Activated T-cell treated with anti-CD3 and anti-CD28 coated beads for 1 hour (primary cell): ENCODE results near the gene TARBP2.

Experiments used
- DNase-seq: peaks from one replicate; pipeline ENCODE4 v3.0.0-alpha.2; 2020; ENCODE audit warnings: low read depth

The TARBP2 gene

DNA sequence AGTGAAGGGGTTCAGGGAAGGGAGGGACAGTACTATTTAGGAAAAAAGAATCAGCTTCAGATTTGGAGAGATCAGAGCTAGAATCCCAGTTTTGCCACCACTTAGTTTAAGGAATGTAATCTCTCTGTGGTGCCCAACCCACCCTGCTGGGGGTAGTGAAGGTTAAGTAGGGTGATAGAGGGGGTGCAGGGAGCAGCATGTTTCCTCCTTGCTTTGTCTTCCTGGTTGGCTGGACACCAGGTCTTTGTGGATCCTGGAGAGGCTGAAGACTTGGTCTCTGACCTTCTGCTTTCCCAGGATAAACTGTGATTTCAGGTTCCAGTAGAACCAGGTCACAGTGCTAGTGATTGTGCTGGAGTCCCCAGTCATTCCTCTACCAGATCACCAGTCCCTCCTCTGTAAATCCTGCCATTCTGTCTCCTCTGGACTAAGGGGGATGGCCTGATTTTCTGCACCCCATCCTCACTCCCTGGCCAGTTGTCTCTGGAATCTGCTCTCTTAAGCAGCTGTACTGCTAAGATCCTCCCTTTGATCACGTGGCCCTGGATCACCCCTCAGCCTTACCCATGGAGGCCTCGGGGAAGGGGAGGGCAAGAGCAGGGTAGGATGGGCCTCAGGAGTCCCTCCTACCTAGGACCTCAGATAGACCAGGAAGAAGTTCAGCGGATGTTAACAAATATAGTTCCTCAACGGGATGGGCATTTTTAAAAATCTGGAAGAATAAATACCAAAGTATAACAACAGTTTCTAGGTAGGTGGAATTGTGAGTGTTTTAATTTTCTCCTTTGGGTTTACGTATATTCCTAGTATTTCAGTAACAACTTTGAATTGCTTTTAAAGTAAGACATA is 5.0 kb upstream of the TARBP2 start:
- no peak for DNase-seq

DNA sequence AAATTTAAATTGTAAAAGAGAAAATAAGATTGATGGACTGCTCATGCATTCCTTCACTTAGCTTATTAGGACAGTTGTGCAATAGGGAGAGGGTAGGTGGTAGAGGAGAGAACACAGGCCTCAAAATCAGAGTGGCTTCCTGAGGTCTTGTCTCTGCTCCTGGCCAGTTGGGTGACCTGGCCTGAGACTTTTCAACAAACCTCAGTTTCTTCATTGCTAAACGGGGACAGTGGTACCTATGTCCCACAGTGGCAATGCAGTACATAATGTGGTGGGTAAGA is 4.4 kb upstream of the TARBP2 start:
- no peak for DNase-seq

DNA sequence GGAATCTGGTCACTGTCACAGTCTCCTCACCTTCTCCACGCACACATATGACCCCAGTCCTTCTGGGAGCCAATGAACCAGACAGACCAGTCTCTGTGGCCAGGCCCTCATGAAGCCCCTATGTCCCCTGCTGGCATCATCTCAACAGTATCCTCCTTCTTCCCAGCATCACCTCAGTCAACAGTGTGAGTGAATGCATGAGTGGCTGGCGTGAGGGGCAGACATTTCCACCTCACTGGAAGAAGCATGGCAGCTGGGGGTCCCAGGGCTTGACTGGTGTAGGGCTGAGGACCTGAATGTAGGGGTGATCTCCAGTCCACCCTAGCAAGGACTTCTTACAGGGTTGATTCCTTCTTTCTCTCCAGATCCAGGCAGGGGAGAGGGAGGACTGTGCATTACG is 3.6 kb upstream of the TARBP2 start:
- no peak for DNase-seq

DNA sequence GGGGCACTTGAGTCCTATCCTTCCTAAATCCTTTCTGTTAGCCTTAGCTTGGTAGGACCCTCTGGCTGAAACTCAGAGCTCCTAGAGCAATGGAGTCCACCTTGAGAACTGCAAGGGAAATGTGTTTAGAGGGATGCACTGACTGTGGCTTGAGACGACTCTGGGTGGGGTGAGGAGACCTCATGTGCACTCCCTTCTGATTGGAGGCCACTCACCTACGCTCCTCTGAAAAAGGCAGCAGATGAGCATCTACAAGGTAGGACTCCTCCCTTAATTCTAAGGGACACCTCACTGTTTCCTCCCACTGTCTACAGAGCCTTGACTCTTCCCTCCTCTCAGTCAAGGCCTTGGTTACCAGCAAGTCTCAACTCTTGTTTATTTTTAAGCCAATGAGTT is 2.9 kb upstream of the TARBP2 start:
- DNase-seq = no peak

DNA sequence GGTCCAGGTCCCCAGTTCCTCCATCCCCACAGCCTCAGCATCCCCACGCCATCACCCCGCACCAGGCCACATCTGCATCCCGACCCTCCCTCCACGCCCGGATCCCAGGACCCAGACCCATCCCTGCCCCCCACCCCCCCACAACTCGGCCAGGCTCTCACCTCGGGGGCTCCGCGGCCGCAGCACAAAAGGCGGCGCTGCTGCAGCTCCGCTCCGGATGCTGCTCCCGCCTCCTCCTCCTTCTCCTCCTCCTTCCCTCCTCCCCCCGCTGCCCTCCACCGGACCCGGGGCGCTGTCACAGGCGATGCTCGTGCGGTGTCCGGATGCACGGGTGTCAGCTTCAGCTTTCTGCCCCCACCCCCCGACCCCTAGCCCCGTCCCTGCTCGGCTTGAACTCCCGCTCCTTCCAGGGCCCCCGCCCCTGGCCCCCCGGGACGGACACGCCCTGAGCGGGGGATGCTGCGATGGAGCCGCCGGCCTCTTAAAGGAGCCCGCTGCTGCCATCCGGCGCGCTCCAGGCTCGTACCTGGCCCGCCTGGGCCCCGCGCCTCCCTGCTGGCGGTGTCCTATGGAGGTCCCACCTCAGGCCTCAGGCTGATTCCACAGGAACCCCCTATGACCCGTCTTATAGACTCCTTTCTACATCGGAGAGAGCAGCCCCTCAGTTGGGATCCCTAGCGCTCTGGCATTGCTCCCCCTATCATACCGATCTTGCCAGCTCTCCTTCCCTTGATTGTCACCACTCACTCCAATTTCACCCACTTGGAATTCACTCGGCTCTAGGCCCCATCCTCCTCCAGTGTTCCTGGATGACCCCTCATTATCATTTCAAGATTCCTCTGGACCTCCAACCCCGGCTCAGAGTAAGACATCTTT is 1.6 kb upstream of the TARBP2 start, which contains the start of gene MAP3K12:
TSS of gene MAP3K12 (minus strand) at position 193 of the 876 bp plus-strand sequence. CDS start 12,067 bp downstream, outside the sequence.
- DNase-seq = peak; percentile 41

DNA sequence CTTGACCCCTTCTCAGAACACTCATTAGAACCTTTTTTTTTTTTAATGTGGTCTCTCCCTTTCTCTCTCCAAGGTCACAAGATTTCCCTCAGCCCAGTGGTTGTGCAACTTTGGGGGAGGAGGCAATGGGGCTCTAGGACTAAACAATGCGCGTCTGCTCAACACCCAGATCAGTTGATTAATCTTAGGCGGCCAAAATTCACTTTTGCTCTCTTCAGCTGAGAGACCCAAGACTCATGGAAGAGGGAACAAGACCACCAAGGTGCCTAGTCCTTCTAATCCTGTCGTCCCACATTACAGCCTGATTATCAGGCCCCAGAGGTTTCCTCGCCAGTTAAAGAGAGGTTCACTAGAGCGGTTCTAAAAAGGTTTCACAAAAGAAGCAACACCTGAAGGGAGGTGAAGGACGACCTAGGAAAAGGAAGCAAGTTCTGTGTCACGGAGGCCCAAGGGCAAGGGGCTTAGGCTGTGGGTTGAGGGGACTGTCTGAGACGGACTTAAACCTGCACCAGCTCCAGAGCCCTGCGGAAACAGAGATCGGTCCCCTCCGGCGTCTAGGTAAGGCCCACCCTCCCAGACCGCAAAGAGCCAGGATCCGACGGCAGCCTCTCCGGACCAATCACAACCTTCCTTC is 824 bp upstream of the TARBP2 start:
- no peak for DNase-seq

DNA sequence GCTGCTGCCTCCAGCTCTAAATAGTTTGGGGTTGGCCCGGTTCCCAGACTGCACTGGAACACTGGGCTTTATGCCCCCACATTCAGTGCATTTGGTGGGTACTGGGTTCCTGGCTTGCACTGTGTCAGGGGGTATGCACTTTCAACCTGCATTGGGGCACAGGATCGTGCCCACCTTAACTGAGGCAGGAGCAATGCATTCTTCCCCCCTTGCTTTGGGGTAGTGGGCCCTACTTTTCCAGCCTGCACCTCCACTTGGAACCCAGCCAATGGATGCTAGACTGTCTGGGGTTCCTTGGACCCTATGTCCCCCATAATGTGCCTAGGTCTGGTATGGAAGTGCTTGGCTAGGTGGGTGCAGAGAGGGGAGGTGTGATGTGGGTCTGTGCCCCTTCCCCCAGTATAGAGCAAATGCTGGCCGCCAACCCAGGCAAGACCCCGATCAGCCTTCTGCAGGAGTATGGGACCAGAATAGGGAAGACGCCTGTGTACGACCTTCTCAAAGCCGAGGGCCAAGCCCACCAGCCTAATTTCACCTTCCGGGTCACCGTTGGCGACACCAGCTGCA is 615 bp downstream of the TARBP2 start:
- no peak for DNase-seq

DNA sequence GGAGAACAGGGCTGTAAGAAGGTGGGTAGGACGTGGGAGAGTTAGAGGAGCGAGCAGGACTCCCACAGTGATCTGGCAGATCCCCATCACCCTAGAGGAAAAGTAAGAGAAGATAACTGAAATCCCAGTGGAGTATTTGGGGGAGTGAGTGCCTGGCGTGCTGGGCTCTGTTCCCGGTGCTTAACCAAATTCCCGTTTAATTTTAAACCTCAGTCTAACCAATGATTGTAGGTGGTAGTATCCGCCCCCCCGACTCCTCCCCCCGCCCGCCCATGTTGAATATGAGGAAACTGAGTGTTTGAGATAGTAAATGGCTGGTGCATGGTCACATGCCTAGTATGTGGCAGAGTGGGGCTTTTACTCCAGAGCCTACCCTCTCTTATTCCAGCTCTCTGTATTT is 1.2 kb downstream of the TARBP2 start:
- DNase-seq = no peak

DNA sequence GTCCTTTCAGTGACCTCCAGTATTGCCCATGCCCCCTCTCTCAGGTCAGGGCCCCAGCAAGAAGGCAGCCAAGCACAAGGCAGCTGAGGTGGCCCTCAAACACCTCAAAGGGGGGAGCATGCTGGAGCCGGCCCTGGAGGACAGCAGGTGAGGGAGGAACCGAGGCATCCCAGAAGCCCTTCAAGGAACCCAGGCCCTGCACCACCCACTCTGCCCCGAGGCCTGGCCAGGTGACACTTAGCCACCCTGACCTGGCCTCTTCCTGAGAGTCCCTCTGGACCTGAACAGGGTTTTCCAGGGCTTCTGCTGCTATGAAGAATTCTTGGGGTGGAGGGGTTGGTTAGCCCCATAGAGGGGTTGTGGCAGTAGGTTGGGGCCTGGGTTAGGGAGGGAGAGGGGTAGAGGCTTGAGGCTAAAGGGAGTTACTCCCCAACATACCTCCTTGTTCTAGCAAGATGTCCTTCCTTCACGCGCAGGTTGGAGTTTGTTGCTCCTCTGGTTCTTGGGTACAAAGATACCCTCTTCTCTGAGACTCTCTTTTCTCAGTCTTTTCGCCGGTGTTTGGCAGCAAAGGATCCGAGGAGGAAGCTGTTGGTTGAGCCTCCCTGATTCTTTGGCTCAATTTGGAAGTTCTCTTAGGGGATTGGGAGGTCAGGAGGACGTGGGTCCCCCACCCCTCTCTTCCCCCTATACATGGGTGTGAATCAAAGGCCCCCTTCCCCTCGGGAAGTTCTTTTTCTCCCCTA is 2.1 kb downstream of the TARBP2 start:
- DNase-seq = no peak

DNA sequence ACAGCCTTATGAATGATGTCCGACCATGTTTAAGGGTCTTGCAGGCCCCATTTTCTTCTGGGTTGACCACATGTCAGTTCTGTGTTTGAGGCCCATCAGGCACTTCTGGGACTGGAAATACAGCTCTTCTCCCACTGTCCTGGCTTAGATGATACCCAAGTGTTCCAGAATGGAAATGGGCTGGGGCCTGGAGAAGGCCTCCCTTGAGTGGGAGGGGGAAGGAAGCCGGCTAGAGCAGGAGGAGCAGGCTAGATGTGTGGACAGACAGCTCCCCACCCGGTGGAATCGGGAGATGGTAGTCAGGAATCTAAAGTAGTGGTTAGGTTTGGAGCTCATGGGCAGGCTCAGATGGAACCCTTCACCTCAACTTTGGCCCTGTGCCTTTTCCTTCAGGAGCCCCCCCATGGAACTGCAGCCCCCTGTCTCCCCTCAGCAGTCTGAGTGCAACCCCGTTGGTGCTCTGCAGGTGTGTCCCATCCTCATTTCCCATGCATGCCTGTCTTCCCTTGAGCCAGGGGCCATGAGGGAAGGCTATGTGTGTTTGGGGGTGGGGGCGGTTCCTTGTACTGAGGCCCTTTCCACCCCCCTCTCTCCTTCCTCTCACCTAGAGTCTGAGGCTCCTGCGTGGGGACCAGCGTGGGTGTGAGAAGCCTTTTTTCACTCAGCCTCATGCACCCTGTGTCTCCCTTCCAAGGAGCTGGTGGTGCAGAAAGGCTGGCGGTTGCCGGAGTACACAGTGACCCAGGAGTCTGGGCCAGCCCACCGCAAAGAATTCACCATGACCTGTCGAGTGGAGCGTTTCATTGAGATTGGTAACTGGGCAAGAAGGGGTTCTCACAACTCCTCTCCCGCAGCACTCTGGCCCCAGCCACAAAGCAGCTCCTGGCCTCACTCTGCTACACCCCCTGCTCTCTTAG is 3.2 kb downstream of the TARBP2 start:
- no peak for DNase-seq

DNA sequence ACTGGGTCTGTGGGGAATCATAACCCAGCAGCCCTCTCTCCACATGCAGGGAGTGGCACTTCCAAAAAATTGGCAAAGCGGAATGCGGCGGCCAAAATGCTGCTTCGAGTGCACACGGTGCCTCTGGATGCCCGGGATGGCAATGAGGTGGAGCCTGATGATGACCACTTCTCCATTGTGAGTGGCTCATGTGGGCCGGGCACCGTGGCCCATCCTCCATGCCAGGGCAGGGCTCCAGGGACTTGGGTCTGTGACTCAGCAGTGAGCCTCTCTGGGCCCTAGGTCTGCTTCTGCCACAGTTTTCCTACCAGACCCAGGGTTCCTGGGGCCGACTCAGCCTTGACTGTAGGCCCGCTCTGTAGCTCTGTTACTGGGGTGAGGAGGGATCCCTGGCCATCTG is 4.0 kb downstream of the TARBP2 start:
- no peak for DNase-seq

DNA sequence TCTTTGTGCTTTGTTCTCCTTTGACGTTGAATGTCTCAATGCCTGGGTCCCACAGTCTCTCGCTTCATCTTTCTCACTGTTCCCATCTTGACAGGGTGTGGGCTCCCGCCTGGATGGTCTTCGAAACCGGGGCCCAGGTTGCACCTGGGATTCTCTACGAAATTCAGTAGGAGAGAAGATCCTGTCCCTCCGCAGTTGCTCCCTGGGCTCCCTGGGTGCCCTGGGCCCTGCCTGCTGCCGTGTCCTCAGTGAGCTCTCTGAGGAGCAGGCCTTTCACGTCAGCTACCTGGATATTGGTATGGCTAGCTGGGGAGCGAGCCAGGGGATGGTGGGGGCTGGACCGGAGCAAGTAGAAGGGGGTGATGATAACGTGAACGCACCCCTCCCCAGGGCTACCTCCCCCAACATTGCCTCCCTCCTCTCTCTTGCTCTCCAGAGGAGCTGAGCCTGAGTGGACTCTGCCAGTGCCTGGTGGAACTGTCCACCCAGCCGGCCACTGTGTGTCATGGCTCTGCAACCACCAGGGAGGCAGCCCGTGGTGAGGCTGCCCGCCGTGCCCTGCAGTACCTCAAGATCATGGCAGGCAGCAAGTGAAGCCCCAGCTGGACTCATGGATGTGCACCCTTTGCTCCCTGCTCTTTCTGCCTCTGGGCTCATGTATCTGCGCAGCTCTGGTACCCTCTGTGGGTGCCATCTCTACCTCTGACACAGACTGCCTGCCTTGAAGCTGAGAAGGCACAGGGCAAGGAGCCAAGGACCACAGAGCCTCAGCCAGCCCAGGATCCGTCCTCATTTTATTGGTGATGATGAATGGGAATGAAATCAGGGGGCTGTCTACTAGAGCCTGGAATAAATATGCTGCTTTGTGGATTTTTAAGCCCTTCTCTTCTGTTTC is 4.7 kb downstream of the TARBP2 start:
- DNase-seq = no peak

DNA sequence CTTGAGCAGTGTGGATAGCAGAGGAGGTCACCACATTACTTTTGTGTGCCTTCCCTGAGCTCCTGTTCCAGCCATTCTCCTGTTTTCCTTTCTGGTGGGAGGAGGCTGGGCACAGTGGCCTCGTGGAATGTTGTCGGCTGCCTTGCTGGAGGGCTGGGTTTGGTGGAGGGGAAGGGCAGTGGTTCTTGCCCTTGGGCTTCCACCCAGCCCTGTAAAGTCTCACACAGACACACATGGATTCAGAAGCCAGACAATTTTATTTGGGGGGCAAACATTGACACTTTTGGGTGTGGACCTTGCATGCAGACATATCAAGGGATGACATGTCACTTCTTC is 5.3 kb downstream of the TARBP2 start:
- no peak for DNase-seq

DNA sequence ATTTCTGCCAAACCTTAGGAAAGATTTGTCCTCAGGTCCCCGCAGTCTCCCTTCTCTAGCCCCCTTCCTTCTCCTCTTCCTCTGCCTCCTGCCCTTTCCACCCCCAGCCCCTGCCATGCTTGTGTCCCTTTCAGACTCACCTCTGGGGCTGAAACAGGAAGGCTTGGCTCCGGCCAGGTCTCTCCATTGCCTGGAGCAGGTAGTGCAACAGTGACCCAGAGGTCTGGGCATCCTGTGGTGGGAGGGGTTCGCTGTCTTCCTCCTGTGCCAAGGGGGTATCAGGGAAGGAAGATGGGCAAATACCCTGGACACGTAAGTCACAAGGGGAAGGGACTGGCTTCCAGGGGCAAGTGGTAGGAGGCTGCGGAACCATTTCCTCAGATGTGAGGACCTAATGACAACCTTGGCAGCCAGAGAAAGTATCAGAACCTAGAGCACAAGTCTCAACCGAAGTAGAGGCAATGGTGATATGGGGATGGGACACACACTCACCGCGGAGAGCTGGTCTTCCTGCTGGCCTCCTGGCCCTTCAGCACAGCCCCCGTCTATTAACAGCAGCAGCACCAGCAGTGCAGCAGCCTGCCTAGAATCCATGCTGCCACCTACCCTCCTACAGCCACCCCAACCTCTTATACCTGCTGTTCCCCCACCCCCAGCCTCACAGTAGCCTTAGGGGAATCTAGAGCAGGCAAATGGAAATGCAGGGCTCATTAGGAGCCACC is 6.0 kb downstream of the TARBP2 start, which contains the start of gene NPFF:
TSS of gene NPFF (minus strand) at position 604 of the 722 bp plus-strand sequence. CDS start at position 594, 10 bp downstream.
- DNase-seq = no peak

DNA sequence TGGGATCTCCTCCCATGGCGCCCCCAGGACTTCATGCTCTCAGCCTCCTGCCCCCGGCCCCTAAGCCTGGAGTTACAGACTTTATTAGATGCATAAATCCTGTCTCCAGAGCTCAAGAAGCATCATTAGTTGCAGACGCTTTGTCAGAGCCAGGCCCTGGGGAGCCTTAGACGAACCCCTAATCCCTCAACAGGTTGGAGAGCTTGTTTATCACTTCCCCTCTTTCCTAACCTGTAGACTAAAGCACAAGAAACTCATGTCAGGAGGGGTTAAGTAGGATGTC is 6.5 kb downstream of the TARBP2 start:
- no peak for DNase-seq

DNA sequence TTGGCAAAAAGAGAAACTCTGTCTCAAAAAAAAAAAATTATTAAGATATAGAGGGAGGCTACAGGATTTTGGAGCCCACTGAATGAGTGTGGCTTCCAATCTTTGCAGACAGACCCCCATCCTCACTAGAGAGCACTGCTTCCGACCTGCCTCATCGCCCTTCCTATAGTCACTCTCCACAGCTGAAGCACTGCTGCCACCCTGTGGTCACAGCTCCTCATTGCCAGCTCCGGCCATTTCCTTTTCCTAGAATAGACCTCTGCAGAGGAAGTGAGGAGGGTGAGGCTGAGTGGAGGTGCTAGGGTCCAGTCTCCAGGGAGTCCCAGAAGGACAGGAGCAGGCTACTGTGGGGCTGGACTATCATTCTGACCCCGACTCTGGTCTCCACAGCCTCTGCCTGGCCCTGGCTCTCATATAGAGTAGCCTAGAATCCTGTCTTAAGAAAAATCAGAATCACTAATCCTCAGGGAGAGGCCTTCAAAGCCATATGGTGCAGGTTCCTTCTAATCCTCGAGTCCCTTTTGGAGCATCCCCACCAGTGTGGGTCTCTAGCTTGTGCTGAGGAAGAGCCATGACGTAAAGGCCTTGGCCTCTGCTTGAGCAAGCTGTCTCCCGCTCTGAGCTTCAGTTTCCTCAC is 7.6 kb downstream of the TARBP2 start:
- peak; percentile 73 for DNase-seq

DNA sequence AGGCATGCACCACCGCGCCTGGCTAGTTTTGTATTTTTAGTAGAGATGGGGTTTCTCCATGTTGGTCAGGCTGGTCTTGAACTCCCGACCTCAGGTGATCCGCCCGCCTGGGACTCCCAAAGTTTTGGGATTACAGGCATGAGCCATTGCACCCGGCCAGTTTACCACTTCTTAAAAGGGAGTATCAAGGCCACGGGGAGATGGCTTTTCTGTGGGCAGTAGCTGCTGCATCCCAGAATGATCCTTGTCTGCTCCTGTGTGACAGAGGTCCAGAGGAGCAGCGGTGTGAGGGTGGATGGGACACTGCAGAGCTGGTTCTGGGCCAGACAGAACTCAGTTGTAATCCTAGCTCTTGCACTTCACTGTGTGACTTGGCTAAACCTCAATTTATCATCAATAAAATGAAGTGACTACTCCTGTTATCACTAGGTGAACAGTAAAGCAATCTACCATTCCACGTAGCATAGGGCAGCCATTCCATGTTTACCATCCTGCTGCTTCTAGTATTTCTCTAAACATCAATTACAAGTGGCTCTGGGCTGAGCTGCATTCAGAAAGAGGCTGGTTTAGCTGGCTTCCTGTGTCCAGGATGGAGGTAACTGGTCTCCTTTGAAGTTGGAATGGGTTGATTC is 9.2 kb downstream of the TARBP2 start:
- DNase-seq = no peak

DNA sequence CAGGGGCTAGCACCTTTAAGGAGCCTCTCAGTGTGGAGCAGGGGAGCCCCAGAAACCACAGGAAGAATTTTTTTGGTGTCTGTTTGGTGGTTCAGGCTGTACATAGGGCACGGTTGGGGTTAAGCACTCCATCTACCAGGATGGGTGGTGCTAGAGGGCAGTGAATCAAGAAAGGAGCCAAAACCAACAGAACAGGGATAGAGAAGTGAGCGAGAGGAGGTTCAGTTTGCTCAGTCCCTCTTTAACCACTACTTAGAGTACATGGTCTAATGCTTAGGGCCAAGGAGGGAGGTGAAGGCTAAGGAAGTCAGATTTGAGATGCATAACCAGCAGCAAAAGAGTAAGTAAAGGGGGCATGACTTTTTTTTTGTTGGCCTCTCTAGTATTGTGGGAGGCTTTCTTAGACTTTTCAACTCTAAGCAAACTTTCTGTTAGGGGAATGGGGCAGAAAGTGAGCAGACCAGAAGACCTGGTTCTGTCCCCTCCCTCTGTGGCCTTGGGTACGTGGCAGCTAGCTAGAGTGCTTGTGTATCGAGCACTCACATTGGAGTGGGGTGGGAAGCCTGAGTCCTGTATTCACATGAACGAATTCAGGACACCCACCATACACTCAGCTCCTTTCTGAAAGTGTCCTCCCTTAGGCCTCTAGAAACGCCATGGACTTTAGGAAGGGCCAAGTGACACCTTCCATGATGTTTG is 12.8 kb downstream of the TARBP2 start:
- DNase-seq = no peak
